Activated effector memory CD4-positive, alpha-beta T cell treated with Interleukin-2 at 50 U/mL for 16 hours (primary cell): ENCODE results near the gene AUTS2.
"Not testable (repeated sequence)": the region's sequence is repeated elsewhere in the genome, so short reads cannot be mapped to it uniquely, and the experiment has no call there.

Experiments
- DNase-seq: peaks from one replicate; pipeline ENCODE4 v3.0.0-alpha.2; 2020

Gene AUTS2

GRCh38 chr7:70233776-70234175, 635.5 kb downstream of the AUTS2 start:
- DNase-seq = no peak

GRCh38 chr7:70237256-70237655, 639.0 kb downstream of the AUTS2 start:
- no peak for DNase-seq

- DNase-seq = no peak
These were observed 639.7 kb downstream of the AUTS2 start for GRCh38 chr7:70237831-70238575.

GRCh38 chr7:70239918-70240317, 641.6 kb downstream of the AUTS2 start:
- no peak for DNase-seq

- DNase-seq = no peak
These were observed 642.6 kb downstream of the AUTS2 start for GRCh38 chr7:70240873-70241272.

GRCh38 chr7:70241536-70242175, 643.4 kb downstream of the AUTS2 start:
- no peak for DNase-seq

GRCh38 chr7:70242826-70243225, 644.6 kb downstream of the AUTS2 start:
- DNase-seq = no peak

GRCh38 chr7:70243443-70243842, 645.2 kb downstream of the AUTS2 start:
- DNase-seq = no peak

GRCh38 chr7:70257921-70258320, 659.6 kb downstream of the AUTS2 start:
- no peak for DNase-seq

DNA sequence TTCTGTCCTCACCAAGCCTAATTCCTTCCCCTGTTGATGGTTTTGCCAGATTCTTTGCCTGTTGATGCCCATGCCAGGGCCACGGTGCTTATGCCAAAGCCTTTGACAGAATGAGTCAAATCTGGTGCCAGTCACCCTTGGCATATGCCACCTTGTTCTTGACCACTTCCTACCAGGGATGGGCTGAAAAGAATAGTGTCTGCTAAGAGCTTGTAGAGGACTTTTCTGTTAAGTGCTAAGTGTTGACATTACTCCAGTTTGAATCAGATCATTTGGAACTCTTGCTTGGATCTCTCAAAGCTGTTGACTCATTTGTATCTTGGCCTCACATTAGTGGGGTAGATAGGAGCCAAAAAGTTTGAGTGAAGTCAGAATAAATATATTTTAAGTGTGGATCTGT, 661.2 kb downstream of the AUTS2 start:
- DNase-seq = no peak

- no peak for DNase-seq
These were observed 665.4 kb downstream of the AUTS2 start for GRCh38 chr7:70263471-70264255.

DNA sequence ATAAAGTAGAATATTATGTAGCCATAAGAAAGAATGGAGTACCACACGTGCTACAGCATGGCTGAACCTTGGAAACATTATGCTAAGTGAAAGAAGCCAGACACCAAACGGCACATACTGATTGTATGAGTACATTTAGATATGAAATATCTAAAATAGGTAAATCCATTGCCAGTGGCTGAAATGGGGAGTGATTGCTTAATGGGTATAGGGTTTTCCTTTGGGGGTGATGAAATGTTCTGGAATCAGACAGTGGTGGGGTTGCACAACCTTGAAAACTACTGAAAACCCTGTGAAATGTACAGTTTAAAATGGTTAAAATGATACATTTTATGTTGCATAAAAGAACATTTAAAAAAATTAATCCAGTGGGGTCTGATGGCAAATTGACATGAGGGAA, 667.9 kb downstream of the AUTS2 start:
- DNase-seq = no peak

DNA sequence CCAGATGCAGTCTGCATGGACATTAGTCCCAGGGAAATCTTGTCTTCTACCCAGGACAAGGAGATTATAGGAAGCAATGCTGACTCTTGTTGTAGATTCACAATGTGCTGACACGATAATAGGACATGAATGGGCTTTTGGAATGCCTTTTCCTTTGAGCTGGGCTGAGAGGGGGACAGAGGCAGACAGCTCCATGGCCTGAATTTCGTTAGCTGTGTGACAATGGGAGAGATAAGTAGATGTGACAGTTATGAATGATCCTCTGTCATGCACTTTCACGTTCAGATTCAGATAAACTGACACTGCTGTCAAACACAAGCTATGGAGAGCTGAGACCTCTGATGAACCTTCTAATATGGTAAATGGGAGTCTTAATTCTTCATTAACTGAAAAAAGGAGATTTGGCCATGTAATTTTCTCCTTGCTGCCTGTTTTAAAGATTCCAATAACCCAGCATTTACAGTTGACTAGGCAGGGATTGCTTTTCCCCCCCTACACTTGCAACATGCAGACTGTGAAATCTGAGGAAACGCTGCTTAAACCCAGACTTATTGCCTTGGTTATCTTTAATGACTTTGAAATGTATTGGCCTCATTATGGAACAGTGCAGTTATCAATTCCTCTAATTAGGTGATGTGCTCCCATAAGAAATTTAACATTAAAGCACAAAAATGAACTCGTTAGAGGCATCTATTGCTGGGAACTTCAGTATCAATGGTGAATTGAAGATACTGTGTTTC, 669.3 kb downstream of the AUTS2 start:
- DNase-seq = no peak

DNA sequence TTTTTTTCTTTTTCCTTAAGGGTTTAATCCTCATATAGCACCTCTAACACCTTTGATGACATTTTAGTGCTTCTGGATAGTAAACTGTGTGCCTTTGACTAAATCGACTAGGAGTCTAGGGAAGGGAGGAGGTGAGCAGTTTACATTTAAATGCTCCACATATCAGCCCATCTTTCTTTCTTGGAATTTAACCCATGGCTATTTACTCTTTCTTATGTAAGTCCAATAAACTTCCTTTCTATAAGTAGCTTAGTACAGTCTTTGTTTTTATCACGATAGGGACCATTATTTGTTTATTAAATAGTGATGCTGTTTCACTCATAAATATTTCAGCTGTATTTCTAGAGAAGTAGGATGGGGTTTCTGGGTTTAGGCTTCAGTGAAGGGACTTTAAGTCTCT, 669.9 kb downstream of the AUTS2 start:
- no peak for DNase-seq

GRCh38 chr7:70270149-70270548, 671.9 kb downstream of the AUTS2 start:
- no peak for DNase-seq

DNA sequence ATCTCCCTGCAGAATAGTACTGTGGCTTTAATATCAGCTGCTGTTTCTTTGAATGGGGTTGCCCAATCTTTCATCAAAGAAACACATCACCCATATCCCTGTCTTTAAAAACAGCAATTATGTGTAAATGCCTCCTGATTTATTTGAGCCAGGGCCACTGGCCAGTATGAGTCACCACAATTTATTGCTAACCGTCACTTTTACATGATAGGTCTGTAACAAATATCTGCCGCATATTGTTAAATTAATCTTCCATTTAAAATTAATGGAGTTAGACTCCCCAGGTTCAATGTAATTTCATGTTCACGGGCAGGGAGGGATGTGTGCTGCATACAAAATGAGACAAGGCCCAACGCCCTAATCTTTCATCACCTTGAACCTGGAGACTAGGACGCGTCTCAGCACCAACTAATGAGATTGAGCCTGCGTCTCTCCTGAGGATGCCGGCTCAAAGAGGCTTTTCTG, 673.4 kb downstream of the AUTS2 start:
- no peak for DNase-seq

DNA sequence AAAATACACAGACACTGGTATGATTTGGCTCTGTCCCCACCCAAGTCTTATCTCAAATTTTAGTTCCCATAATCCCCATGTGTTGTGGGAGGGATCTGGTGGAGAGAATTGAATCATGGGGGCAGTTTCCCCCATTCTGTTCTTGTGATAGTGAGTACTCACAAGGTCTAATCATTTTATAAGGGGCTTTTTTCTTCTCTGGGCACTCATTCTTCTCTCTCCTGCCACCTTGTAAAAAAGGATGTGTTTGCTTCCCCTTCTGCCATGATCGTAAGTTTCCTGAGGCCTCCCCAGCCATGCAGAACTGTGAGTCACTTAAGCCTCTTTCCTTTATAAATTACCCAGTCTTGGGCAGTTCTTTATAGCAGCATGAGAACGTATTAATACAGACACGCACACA, 677.3 kb downstream of the AUTS2 start:
- DNase-seq = not testable (repeated sequence)

DNA sequence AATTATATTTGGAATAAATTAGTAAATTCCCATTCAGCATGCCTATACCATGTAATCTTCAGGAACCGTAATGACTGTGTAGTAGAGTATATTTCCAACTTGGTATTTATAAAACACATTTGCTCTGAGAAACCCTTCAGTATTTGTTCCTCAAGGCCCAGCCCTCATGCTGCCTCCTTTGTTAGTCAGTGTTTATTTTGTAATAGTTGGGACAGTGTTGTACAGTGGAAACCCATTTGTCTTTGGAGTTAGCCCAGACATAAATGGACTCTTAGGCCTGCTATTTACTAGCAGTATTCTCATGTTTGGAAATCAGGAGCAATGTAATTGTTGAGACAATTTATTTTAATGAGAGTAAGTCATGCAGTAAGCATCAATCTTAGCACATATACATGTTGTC, 686.9 kb downstream of the AUTS2 start:
- no peak for DNase-seq

DNA sequence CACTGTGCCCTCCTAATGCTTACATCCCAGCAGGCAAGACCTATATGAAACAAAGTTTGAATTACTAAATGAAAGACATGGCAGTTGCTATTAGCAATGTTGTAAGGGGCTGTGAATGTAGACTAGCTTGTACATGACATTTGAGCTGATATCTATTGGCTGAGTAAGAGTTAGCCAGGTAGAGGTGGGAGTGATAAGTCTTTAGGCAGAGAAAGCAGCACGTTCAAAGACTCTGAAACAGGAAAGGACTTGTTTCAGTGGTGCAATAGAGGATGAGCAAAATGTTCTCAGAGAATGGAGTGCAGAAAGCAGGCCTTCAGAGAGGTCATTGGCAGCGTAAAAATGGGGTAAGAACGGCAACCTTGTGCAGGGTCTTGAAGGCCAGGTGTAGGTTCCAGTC, 687.6 kb downstream of the AUTS2 start:
- DNase-seq = no peak

DNA sequence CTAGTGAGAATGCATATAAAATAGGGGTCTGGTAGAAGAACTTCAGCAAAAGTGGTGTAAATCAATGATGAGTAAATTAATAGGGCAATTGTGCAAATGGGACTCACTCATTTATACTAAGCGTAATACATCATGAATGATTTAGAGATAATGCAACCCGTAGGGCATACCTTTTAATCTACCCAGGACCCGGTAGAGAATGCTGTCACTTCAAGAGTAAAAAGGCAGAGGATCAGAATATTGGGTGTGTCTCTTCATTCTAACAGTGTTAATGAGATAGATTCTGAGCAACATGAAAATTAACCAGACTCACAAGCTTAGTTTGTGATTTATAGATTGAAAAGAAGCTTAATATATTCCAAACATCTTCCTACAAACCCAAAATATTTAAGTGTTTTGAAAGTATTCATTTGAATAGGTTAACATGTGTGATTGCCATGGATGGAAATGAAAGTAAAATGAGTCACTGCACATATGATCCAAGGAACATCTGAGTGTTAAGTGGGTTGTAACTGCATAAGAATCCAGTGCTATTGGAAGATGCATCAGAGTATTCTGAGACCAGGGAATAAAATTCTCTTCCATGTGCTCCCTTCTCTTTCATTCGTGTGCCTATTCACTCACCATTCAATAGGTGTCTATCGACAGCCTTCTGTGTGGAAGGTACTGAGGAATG, 690.6 kb downstream of the AUTS2 start:
- no peak for DNase-seq

DNA sequence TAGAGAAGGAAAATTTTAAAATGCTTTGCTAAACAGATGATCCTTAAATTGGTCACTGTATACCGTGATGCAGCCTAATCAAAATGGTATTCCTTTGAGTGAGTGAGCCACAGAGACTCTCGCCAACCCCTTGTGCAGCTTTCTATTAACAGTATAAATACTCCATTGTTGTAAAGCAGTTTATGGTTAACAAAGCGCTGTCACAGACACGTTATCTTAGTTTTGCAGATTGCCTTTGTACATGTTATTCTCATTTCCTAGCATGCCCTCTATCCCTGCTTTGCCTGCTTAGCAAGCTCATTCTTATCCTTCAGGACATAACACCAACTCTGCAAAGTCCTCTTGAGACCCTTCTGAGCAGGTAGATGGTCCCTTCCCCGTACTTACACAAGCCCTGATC, 694.4 kb downstream of the AUTS2 start:
- DNase-seq = no peak

DNA sequence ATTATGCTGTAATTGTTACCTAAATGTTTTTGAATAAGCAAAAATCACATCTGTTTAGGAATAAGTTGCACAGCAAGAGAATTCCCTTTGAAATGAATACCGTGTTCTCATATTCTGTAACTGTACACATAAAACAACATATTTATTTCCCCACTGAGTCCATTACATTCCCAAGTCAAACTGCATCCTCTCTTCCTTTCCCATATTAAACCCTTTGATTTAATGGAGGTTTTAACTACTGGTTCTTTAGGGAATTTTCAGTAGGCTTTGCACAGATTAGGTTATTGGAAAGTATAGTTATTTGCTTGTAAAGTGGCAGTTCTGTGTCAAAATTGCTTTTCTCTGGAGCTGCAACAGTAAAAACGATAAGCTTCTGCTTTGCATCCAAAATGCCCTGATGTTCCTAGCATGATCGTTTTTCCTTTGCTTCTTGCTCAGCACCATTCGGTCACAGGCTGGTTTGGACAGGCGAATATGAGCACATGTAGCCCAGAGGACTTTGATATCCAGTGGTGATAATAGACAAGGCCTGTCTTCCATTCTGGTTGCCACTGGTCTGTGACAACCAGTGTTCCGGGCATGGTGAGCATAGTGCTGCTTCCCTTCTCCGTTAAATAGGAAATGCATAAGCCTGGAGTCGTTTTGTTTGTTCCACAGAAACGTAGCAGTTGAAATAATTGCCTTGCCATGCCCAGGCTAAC, 696.1 kb downstream of the AUTS2 start:
- no peak for DNase-seq
